Stimulated activated CD8-positive, alpha-beta memory T cell treated with anti-CD3 and anti-CD28 coated beads, Interleukin-4, amount 100 ng/mL, for 24 hours (primary cell): ENCODE data around the gene PALD1.

Experiments used
- DNase-seq: peaks from one replicate; pipeline ENCODE4 v3.0.0-alpha.2; 2020; ENCODE audit warnings: low read depth

Gene PALD1

GRCh38 chr10:70504521-70505358 lies 26.2 kb downstream of the PALD1 start:
- DNase-seq, result no peak

GRCh38 chr10:70505908-70506307 lies 27.3 kb downstream of the PALD1 start:
- no peak for DNase-seq

- no peak for DNase-seq
Observed at GRCh38 chr10:70507966-70508365, 29.4 kb downstream of the PALD1 start.

- DNase-seq, result no peak
Observed at GRCh38 chr10:70508912-70509756, 30.6 kb downstream of the PALD1 start.

GRCh38 chr10:70509757-70510147 lies 31.2 kb downstream of the PALD1 start:
- DNase-seq, result no peak

GRCh38 chr10:70510453-70510852 lies 31.9 kb downstream of the PALD1 start:
- DNase-seq, result no peak

- no peak for DNase-seq
Observed at GRCh38 chr10:70510904-70511303, 32.3 kb downstream of the PALD1 start.

- no peak for DNase-seq
Observed at GRCh38 chr10:70512149-70512639, 33.6 kb downstream of the PALD1 start.

- DNase-seq, result peak; percentile 9
Observed at GRCh38 chr10:70513848-70514309, 35.3 kb downstream of the PALD1 start.

- DNase-seq, result no peak
Observed at GRCh38 chr10:70514591-70514990, 36.0 kb downstream of the PALD1 start.

GRCh38 chr10:70515035-70515667 lies 36.6 kb downstream of the PALD1 start:
- DNase-seq, result no peak

- no peak for DNase-seq
Observed at GRCh38 chr10:70518695-70519094, 40.1 kb downstream of the PALD1 start.

GRCh38 chr10:70523057-70523456 lies 44.5 kb downstream of the PALD1 start:
- DNase-seq, result no peak

- no peak for DNase-seq
Observed at GRCh38 chr10:70523549-70523948, 45.0 kb downstream of the PALD1 start.

- DNase-seq, result no peak
Observed at GRCh38 chr10:70528314-70528713, 49.7 kb downstream of the PALD1 start.

- DNase-seq, result no peak
Observed at GRCh38 chr10:70528741-70529362, 50.3 kb downstream of the PALD1 start.

GRCh38 chr10:70529848-70530247 lies 51.3 kb downstream of the PALD1 start:
- no peak for DNase-seq

GRCh38 chr10:70530315-70530714 lies 51.7 kb downstream of the PALD1 start:
- no peak for DNase-seq

- DNase-seq, result no peak
Observed at GRCh38 chr10:70532554-70533188, 54.1 kb downstream of the PALD1 start.

GRCh38 chr10:70533189-70533558 lies 54.6 kb downstream of the PALD1 start:
- no peak for DNase-seq

GRCh38 chr10:70534281-70534680 lies 55.7 kb downstream of the PALD1 start:
- DNase-seq, result no peak

- DNase-seq, result no peak
Observed at GRCh38 chr10:70535001-70535400, 56.4 kb downstream of the PALD1 start.
